K562 (cell line): ENCODE results near the gene COQ8B. TPM values are rescaled to one million over a fixed set of nuclear protein-coding genes. Genes with fewer than 3 reads are reported as not detected.

Source experiments
- ATAC-seq: fragments of 200-7000 bp; cut with Tn5 transposase; 3 replicates; pipeline ENCODE4 v1.9.1; 2020; ENCODE audit warnings: moderate library complexity
- BruUV-seq: library from RNA; stranded (reverse); fragments of 400-500 nt; replicated peaks from 2 replicates; lab custom pipeline; 2021; lab: Mats Ljungman, UMichigan
- CTCF ChIA-PET: fragments of 300-600 bp; formaldehyde crosslinking; extraction: SDS; loops from one replicate; lab custom pipeline; 2021; ENCODE audit warnings: low intra/inter-chr PET ratio; lab: Yijun Ruan, JAX
- POLR2A ChIA-PET: fragments of 300-600, 350-650 bp; sonication (Branson Sonifier 250); formaldehyde crosslinking; extraction: SDS; loops from one replicate; lab custom pipeline; 2021; ENCODE audit warnings: antibody characterized with exemption, inconsistent platforms; lab: Yijun Ruan, JAX
- DNase-seq, 4 experiments: peaks; one replicate each; pipeline versions ENCODE4 v3.0.0 to v3.0.0-alpha.2; 2011 to 2018; ENCODE audit warnings: low spot score in 3 of 4, mixed read lengths in 3 of 4; ENCODE audit errors: extremely low read depth in 1 of 4
- FAIRE-seq: peaks from 2 replicates; lab custom pipeline; 2011; peaks lifted over from hg19 to GRCh38; lab: Jason Lieb, UNC
- H2AFZ ChIP-seq: 2 replicates; pipeline ENCODE4 v1.6.0; 2011; ENCODE audit warnings: low read depth, low read length, control low read depth, inconsistent platforms
- H3K27ac ChIP-seq: fragments of 200-600 bp; 3 replicates; pipeline ENCODE4 v1.8.0; 2011; ENCODE audit warnings: low read depth, mild to moderate bottlenecking, control low read depth, inconsistent platforms, low read length, moderate library complexity, mixed read lengths; ENCODE audit errors: extremely low read depth
- H3K27me3 ChIP-seq, 2 experiments: fragments of 300-600 bp in 1 of 2; 2 replicates in 1 of 2; 3 replicates in 1 of 2; pipeline versions ENCODE4 v1.6.0 to v1.8.0; 2011; ENCODE audit warnings: inconsistent platforms in 2 of 2, low read length in 2 of 2, mild to moderate bottlenecking in 1 of 2, mixed read lengths in 1 of 2, moderate library complexity in 1 of 2; ENCODE audit not compliant: control insufficient read depth in 2 of 2, insufficient read depth in 2 of 2
- H3K36me3 ChIP-seq: fragments of 300-600 bp; 3 replicates; pipeline ENCODE4 v1.8.0; 2011; ENCODE audit warnings: mild to moderate bottlenecking, low read length, inconsistent platforms; ENCODE audit not compliant: control insufficient read depth, insufficient read depth
- H3K4me1 ChIP-seq, 2 experiments: fragments of 200-600 bp in 1 of 2; replicated peaks in 1 of 2; 2 replicates in 1 of 2; 3 replicates in 1 of 2; pipeline versions ENCODE4 v1.5.1 to v1.8.0; 2011; ENCODE audit warnings: inconsistent platforms in 2 of 2, low read length in 2 of 2, mild to moderate bottlenecking in 1 of 2, mixed read lengths in 1 of 2, moderate library complexity in 1 of 2; ENCODE audit not compliant: control insufficient read depth in 2 of 2, insufficient read depth in 2 of 2
- H3K4me2 ChIP-seq: 2 replicates; pipeline ENCODE4 v1.6.1; 2011; ENCODE audit warnings: low read length, control low read depth, inconsistent platforms, mixed read lengths; ENCODE audit not compliant: insufficient read depth
- H3K4me3 ChIP-seq: fragments of 200-600 bp; sonication (generic), shearing (Covaris generic); 2 replicates; pipeline ENCODE4 v1.5.1; 2016; ENCODE audit warnings: control low read depth, inconsistent platforms
- H3K79me2 ChIP-seq: fragments of 200-600 bp; 3 replicates; pipeline ENCODE4 v1.8.0; 2011; ENCODE audit warnings: low read length, inconsistent platforms; ENCODE audit not compliant: control insufficient read depth, insufficient read depth
- H3K9ac ChIP-seq, 2 experiments: 2 replicates each; pipeline versions ENCODE4 v1.6.0 to v1.6.1; 2011; ENCODE audit warnings: low read depth in 2 of 2, low read length in 2 of 2, control low read depth in 1 of 2, inconsistent platforms in 1 of 2, mild to moderate bottlenecking in 1 of 2, mixed read lengths in 1 of 2; ENCODE audit not compliant: insufficient read depth in 1 of 2
- H3K9me1 ChIP-seq: one replicate; pipeline ENCODE4 v1.6.0; 2011; ENCODE audit warnings: inconsistent platforms, mild to moderate bottlenecking, low read length, moderate library complexity; ENCODE audit not compliant: control insufficient read depth, insufficient read depth
- H3K9me3 ChIP-seq: replicated peaks from 2 replicates; pipeline ENCODE4 v1.5.1; 2011; ENCODE audit warnings: low read depth, low read length, inconsistent platforms; ENCODE audit not compliant: control insufficient read depth, insufficient read depth
- H4K20me1 ChIP-seq: replicated peaks from 2 replicates; pipeline ENCODE4 v1.6.1; 2011; ENCODE audit warnings: low read length, inconsistent platforms, mixed read lengths; ENCODE audit not compliant: control insufficient read depth, insufficient read depth
- PYGO2 ChIP-seq: fragments of 450-650 bp; IDR thresholded peaks from 2 replicates; pipeline ENCODE4 v1.6.1; 2016; ENCODE audit warnings: mild to moderate bottlenecking, missing genetic modification characterization, moderate library complexity, missing compliant biosample characterization
- RUNX1 ChIP-seq: sonication (generic); IDR thresholded peaks from 2 replicates; pipeline ENCODE4 v1.6.1; 2016; ENCODE audit warnings: antibody characterized with exemption, low read depth
- SMARCA5 ChIP-seq: fragments of 450-650 bp; IDR thresholded peaks from 2 replicates; pipeline ENCODE4 v1.6.1; 2016
- XRCC5 ChIP-seq: fragments of 200-400 bp; formaldehyde crosslinking; IDR thresholded peaks from 2 replicates; pipeline ENCODE4 v1.6.1; 2017; ENCODE audit warnings: low read depth, mild to moderate bottlenecking, low read length
- ZKSCAN3 ChIP-seq: fragments of 250-450 bp; sonication (Bioruptor Pico); IDR thresholded peaks from 2 replicates; pipeline ENCODE4 v1.4.0; 2020
- ZNF232 ChIP-seq: sonication (generic); formaldehyde crosslinking; IDR thresholded peaks from 2 replicates; pipeline ENCODE4 v1.8.0; 2022; ENCODE audit warnings: mild to moderate bottlenecking, missing genetic modification reagents
- ZNF41 ChIP-seq: fragments of 250-450 bp; sonication (Bioruptor Pico); conservative IDR thresholded peaks from 2 replicates; pipeline ENCODE4 v1.4.0; 2020; ENCODE audit warnings: mild to moderate bottlenecking
- WGBS: fragments of 100-300 bp; shearing (Covaris generic); methylation state at CpG from one replicate; pipeline ENCODE4 v1.1.6; 2016; ENCODE audit warnings: low coverage, mixed read lengths; ENCODE audit not compliant: insufficient coverage; ENCODE audit errors: missing lambda C conversion rate; 5-methylcytosine and 5-hydroxymethylcytosine counted together
- in situ Hi-C: fragments of 300-500 bp; cut with MboI; formaldehyde crosslinking; loops from 4 replicates; pipeline ENCODE4 v1.15.0; 2018; ENCODE audit warnings: inconsistent platforms, mixed read lengths
- intact Hi-C: fragments of 100-400 bp; cut with micrococcal nuclease; formaldehyde crosslinking; loops from 2 replicates; pipeline ENCODE4 v1.14.2; 2022
- polyA plus RNA-seq, 8 experiments: library from polyadenylated mRNA; depleted of rRNA in 4 of 8; stranded (reverse) in 5 of 8; unstranded in 3 of 8; fragments of >200 nt; fragmentation: Nextera tagmentation in 2 of 8; fragmentation: Illumina TruSeq in 1 of 8; extraction: Ambion mirVana in 2 of 8; extraction: Trizol in 1 of 8; gene quantifications; 2 replicates each; pipeline versions ENCODE4 v1.2.1 to v1.2.3, GENCODE V29; 2011 to 2014; ENCODE audit warnings: inconsistent platforms in 1 of 8, missing spikeins in 1 of 8
- total RNA-seq, 7 experiments: library from RNA; depleted of rRNA in 6 of 7; stranded (reverse); fragments of >200 nt in 6 of 7; fragmentation: Illumina TruSeq in 2 of 7; extraction: Trizol in 2 of 7; gene quantifications; 2 replicates each; pipeline versions ENCODE4 v1.2.1 to v1.2.3, GENCODE V29; 2011 to 2021; ENCODE audit warnings: low replicate concordance in 1 of 7
- TF ChIP-seq, protein P1 (sequence below), 2 experiments: IDR thresholded peaks in 1 of 2; conservative IDR thresholded peaks in 1 of 2; 2 replicates each; pipeline ENCODE4 v1.6.1; 2016; ENCODE audit warnings: low read depth in 2 of 2, mild to moderate bottlenecking in 1 of 2, missing compliant biosample characterization in 1 of 2, missing genetic modification characterization in 1 of 2, moderate library complexity in 1 of 2
- TF ChIP-seq, protein P2 (sequence below): fragments of 450-650 bp; IDR thresholded peaks from 2 replicates; pipeline ENCODE4 v1.6.1; 2016; ENCODE audit warnings: mild to moderate bottlenecking, moderate library complexity

The COQ8B gene
- total and polyA plus RNA-seq, 9 of the 15 experiments (the other 6 are each of a cell fraction or from before 2014, with no cell fraction given): 0.41 to 32.3 (median 12.9) TPM

- in situ Hi-C loops: no loop called here
- no peak for TF ChIP-seq XRCC5
- no peak for TF ChIP-seq ZNF41 (CRISPR knock-in tag)
- TF ChIP-seq, protein P1, sequence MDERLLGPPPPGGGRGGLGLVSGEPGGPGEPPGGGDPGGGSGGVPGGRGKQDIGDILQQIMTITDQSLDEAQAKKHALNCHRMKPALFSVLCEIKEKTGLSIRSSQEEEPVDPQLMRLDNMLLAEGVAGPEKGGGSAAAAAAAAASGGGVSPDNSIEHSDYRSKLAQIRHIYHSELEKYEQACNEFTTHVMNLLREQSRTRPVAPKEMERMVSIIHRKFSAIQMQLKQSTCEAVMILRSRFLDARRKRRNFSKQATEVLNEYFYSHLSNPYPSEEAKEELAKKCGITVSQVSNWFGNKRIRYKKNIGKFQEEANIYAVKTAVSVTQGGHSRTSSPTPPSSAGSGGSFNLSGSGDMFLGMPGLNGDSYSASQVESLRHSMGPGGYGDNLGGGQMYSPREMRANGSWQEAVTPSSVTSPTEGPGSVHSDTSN (CRISPR knock-in tag; IDR thresholded peaks at IDR 0.05; ENCODE audit: low read depth): no peak
- TF ChIP-seq, protein P1 (tag; conservative IDR thresholded peaks at IDR 0.05; ENCODE audit: low read depth): no peak
- no peak for TF ChIP-seq ZKSCAN3
- no peak for TF ChIP-seq PYGO2 (tag)
- no peak for TF ChIP-seq SMARCA5
- no peak for TF ChIP-seq ZNF232 (CRISPR knock-in tag)
- TF ChIP-seq, protein P2, sequence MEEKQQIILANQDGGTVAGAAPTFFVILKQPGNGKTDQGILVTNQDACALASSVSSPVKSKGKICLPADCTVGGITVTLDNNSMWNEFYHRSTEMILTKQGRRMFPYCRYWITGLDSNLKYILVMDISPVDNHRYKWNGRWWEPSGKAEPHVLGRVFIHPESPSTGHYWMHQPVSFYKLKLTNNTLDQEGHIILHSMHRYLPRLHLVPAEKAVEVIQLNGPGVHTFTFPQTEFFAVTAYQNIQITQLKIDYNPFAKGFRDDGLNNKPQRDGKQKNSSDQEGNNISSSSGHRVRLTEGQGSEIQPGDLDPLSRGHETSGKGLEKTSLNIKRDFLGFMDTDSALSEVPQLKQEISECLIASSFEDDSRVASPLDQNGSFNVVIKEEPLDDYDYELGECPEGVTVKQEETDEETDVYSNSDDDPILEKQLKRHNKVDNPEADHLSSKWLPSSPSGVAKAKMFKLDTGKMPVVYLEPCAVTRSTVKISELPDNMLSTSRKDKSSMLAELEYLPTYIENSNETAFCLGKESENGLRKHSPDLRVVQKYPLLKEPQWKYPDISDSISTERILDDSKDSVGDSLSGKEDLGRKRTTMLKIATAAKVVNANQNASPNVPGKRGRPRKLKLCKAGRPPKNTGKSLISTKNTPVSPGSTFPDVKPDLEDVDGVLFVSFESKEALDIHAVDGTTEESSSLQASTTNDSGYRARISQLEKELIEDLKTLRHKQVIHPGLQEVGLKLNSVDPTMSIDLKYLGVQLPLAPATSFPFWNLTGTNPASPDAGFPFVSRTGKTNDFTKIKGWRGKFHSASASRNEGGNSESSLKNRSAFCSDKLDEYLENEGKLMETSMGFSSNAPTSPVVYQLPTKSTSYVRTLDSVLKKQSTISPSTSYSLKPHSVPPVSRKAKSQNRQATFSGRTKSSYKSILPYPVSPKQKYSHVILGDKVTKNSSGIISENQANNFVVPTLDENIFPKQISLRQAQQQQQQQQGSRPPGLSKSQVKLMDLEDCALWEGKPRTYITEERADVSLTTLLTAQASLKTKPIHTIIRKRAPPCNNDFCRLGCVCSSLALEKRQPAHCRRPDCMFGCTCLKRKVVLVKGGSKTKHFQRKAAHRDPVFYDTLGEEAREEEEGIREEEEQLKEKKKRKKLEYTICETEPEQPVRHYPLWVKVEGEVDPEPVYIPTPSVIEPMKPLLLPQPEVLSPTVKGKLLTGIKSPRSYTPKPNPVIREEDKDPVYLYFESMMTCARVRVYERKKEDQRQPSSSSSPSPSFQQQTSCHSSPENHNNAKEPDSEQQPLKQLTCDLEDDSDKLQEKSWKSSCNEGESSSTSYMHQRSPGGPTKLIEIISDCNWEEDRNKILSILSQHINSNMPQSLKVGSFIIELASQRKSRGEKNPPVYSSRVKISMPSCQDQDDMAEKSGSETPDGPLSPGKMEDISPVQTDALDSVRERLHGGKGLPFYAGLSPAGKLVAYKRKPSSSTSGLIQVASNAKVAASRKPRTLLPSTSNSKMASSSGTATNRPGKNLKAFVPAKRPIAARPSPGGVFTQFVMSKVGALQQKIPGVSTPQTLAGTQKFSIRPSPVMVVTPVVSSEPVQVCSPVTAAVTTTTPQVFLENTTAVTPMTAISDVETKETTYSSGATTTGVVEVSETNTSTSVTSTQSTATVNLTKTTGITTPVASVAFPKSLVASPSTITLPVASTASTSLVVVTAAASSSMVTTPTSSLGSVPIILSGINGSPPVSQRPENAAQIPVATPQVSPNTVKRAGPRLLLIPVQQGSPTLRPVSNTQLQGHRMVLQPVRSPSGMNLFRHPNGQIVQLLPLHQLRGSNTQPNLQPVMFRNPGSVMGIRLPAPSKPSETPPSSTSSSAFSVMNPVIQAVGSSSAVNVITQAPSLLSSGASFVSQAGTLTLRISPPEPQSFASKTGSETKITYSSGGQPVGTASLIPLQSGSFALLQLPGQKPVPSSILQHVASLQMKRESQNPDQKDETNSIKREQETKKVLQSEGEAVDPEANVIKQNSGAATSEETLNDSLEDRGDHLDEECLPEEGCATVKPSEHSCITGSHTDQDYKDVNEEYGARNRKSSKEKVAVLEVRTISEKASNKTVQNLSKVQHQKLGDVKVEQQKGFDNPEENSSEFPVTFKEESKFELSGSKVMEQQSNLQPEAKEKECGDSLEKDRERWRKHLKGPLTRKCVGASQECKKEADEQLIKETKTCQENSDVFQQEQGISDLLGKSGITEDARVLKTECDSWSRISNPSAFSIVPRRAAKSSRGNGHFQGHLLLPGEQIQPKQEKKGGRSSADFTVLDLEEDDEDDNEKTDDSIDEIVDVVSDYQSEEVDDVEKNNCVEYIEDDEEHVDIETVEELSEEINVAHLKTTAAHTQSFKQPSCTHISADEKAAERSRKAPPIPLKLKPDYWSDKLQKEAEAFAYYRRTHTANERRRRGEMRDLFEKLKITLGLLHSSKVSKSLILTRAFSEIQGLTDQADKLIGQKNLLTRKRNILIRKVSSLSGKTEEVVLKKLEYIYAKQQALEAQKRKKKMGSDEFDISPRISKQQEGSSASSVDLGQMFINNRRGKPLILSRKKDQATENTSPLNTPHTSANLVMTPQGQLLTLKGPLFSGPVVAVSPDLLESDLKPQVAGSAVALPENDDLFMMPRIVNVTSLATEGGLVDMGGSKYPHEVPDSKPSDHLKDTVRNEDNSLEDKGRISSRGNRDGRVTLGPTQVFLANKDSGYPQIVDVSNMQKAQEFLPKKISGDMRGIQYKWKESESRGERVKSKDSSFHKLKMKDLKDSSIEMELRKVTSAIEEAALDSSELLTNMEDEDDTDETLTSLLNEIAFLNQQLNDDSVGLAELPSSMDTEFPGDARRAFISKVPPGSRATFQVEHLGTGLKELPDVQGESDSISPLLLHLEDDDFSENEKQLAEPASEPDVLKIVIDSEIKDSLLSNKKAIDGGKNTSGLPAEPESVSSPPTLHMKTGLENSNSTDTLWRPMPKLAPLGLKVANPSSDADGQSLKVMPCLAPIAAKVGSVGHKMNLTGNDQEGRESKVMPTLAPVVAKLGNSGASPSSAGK: no peak
- TF ChIP-seq RUNX1: no peak
These were observed 42.4 kb downstream of the COQ8B start for GRCh38 chr19:40674291-40674690.

More at GRCh38 chr19:40674291-40674690, 42.4 kb downstream of the COQ8B start:
- no peaks in the 10 kb centered on the region for H4K20me1 ChIP-seq
- CTCF ChIA-PET: no interaction called here
- no peak overlapping the region for H3K4me3 ChIP-seq
- DNase-seq (no peak), ATAC-seq (no peak), FAIRE-seq (no peak)
- H3K4me2 ChIP-seq: no peak overlapping the region
- no peaks in the 10 kb centered on the region for H3K79me2 ChIP-seq
- H3K27me3 ChIP-seq: no peaks in the 10 kb centered on the region
- H3K36me3 ChIP-seq: peaks cover 91% of the 10 kb centered on the region
- H3K27ac ChIP-seq: no peak overlapping the region
- POLR2A ChIA-PET: interaction anchor here (1.0 to 1.6 kb wide), 2 partner anchors 13 to 24 kb away, joined by 3 read pairs; no protein-coding TSS in a partner anchor
- H3K4me1 ChIP-seq: no peaks in the 10 kb centered on the region; a peak in 1 of 5 replicates
- 76% methylated on average over 3 of the region's 3 CpGs for WGBS
- H3K9me1 ChIP-seq: no peaks in the 10 kb centered on the region
- no TSS peak for BruUV-seq
- peak overlapping the region in 1 of 2 experiments; percentile 42; a peak in 1 of 4 replicates for H3K9ac ChIP-seq
- H2AFZ ChIP-seq: no peak overlapping the region
- intact Hi-C loops: no loop called here
- peaks cover 9% of the 10 kb centered on the region for H3K9me3 ChIP-seq
